NCI-H1417 (cell line): ENCODE results near the gene EIF3K.

Source experiments
- DNase-seq, 3 experiments: peaks; one replicate each; lab custom pipeline; 2025; lab: John Stamatoyannopoulos, UW

The EIF3K gene

GRCh38 chr19:38665950-38666662, 47.1 kb downstream of the EIF3K start:
- DNase-seq, result no peak

GRCh38 chr19:38666663-38667511, 47.9 kb downstream of the EIF3K start:
- peak in 1 of 3 experiments; percentile 22 for DNase-seq

GRCh38 chr19:38667661-38668171, 48.7 kb downstream of the EIF3K start:
- DNase-seq, result no peak

GRCh38 chr19:38669552-38669951, 50.6 kb downstream of the EIF3K start:
- no peak for DNase-seq

- no peak for DNase-seq
These were observed 52.0 kb downstream of the EIF3K start for GRCh38 chr19:38670921-38671398.

- DNase-seq, result no peak
These were observed 52.7 kb downstream of the EIF3K start for GRCh38 chr19:38671654-38672053.

- DNase-seq, result no peak
These were observed 54.0 kb downstream of the EIF3K start for GRCh38 chr19:38673030-38673429.

- DNase-seq, result no peak
These were observed 55.6 kb downstream of the EIF3K start for GRCh38 chr19:38674388-38675171.

- DNase-seq, result no peak
These were observed 56.6 kb downstream of the EIF3K start for GRCh38 chr19:38675611-38676010.

- no peak for DNase-seq
These were observed 57.3 kb downstream of the EIF3K start for GRCh38 chr19:38676023-38676877.

GRCh38 chr19:38676878-38677646, 58.1 kb downstream of the EIF3K start:
- no peak for DNase-seq

GRCh38 chr19:38678217-38678890, 59.4 kb downstream of the EIF3K start:
- DNase-seq, result no peak

- no peak for DNase-seq
These were observed 60.0 kb downstream of the EIF3K start for GRCh38 chr19:38678891-38679494.

- DNase-seq, result no peak
These were observed 60.9 kb downstream of the EIF3K start for GRCh38 chr19:38679839-38680238.

GRCh38 chr19:38682195-38682867, 63.3 kb downstream of the EIF3K start:
- no peak for DNase-seq

GRCh38 chr19:38682872-38683392, 63.9 kb downstream of the EIF3K start:
- DNase-seq, result no peak

- DNase-seq, result peak in 2 of 3 experiments; percentile 2 to 12
These were observed 64.5 kb downstream of the EIF3K start for GRCh38 chr19:38683393-38684077.
